SK-N-SH (cell line): ENCODE results near the gene SMCO2.

ENCODE experiments used
- CTCF ChIP-seq: fragments of 200-600 bp; sonication (generic); IDR thresholded peaks from 2 replicates; pipeline ENCODE4 v1.6.1; 2017; ENCODE audit warnings: antibody characterized with exemption, mild to moderate bottlenecking, moderate library complexity
- FOXM1 ChIP-seq: IDR thresholded peaks from 2 replicates; pipeline ENCODE4 v1.4.0; 2012; ENCODE audit warnings: low read depth, mild to moderate bottlenecking
- MXI1 ChIP-seq: IDR thresholded peaks from 2 replicates; pipeline ENCODE4 v1.6.1; 2012; ENCODE audit warnings: mild to moderate bottlenecking, low read depth, low read length, improper control_type of control experiment
- POLR2AphosphoS5 ChIP-seq: IDR thresholded peaks from 2 replicates; pipeline ENCODE4 v1.6.1; 2012; ENCODE audit warnings: low read depth, low read length
- YY1 ChIP-seq: IDR thresholded peaks from 2 replicates; pipeline ENCODE4 v1.4.0; 2012; ENCODE audit warnings: low read depth, mild to moderate bottlenecking

GRCh38 chr12:27524494-27524835 lies 77.9 kb downstream of the SMCO2 start:
- TF ChIP-seq YY1 (no peak), POLR2AphosphoS5 (no peak), CTCF (no peak), MXI1 (no peak), FOXM1 (no peak)
